Tongue (tissue), 2 donors: ENCODE data around the gene AQP5. TPM values are rescaled to one million over a fixed set of nuclear protein-coding genes. Genes with fewer than 3 reads are reported as not detected.

ENCODE experiments used
- DNase-seq: peaks from one replicate; pipeline ENCODE4 v3.0.0-alpha.2; 2015
- total RNA-seq: library from RNA; depleted of rRNA; stranded (reverse); fragments of >200 nt; gene quantifications from one replicate; pipeline ENCODE4 v1.2.3, GENCODE V29; 2014

AQP5 gene
- total RNA-seq, 1 donor from 2014 or later = 10.4 TPM

GRCh38 chr12:49932533-49933130 lies 29.0 kb upstream of the AQP5 start:
- no peak for DNase-seq

- DNase-seq = no peak
Measured at GRCh38 chr12:49933796-49934195, 27.9 kb upstream of the AQP5 start.

- DNase-seq = no peak
Measured at GRCh38 chr12:49934505-49934904, 27.2 kb upstream of the AQP5 start.

- no peak for DNase-seq
Measured at GRCh38 chr12:49936925-49937324, 24.7 kb upstream of the AQP5 start.

- DNase-seq = no peak
Measured at GRCh38 chr12:49937639-49938300, 23.9 kb upstream of the AQP5 start.

- no peak for DNase-seq
Measured at GRCh38 chr12:49939307-49939706, 22.4 kb upstream of the AQP5 start.

- DNase-seq = no peak
Measured at GRCh38 chr12:49939707-49940106, 22.0 kb upstream of the AQP5 start.

GRCh38 chr12:49941556-49942511 lies 19.8 kb upstream of the AQP5 start:
- no peak for DNase-seq

- DNase-seq = no peak
Measured at GRCh38 chr12:49942512-49942893, 19.2 kb upstream of the AQP5 start.

- DNase-seq = no peak
Measured at GRCh38 chr12:49942921-49943624, 18.6 kb upstream of the AQP5 start.

GRCh38 chr12:49943625-49943960 lies 18.1 kb upstream of the AQP5 start:
- no peak for DNase-seq

GRCh38 chr12:49944046-49944445 lies 17.6 kb upstream of the AQP5 start:
- no peak for DNase-seq

- DNase-seq = no peak
Measured at GRCh38 chr12:49944718-49945117, 17.0 kb upstream of the AQP5 start.

GRCh38 chr12:49945394-49946080 lies 16.1 kb upstream of the AQP5 start:
- peak; percentile 78 for DNase-seq

GRCh38 chr12:49946086-49946485 lies 15.6 kb upstream of the AQP5 start:
- DNase-seq = no peak

- DNase-seq = no peak
Measured at GRCh38 chr12:49946497-49946896, 15.2 kb upstream of the AQP5 start.

GRCh38 chr12:49947593-49948226 lies 14.0 kb upstream of the AQP5 start:
- DNase-seq = no peak

GRCh38 chr12:49948866-49949845 lies 12.5 kb upstream of the AQP5 start:
- no peak for DNase-seq

- DNase-seq = no peak
Measured at GRCh38 chr12:49949866-49950265, 11.8 kb upstream of the AQP5 start.
